Measurements from ENCODE around the gene ZNF48. TPM values are rescaled to one million over a fixed set of nuclear protein-coding genes. Genes with fewer than 3 reads are reported as not detected.

The ZNF48 gene
- polyA plus RNA-seq (2013, experiment 1 of 2): 6.3 TPM
- polyA plus RNA-seq (2013, experiment 2 of 2): 5.5 TPM

- peak within 1 kb of the TSS in 1 of 2 experiments; percentile 95 for H3K23ac ChIP-seq (ENCODE audit: low read length in 2 of 2)
- peak within 1 kb of the TSS; percentile 53 for H4K91ac ChIP-seq (ENCODE audit: low read length)
- WGBS: under 1% methylated on average over 82 of the region's 103 CpGs
- peak within 1 kb of the TSS; percentile 83 for H4K8ac ChIP-seq (ENCODE audit: low read length)
- H3K27ac ChIP-seq (ENCODE audit: low read length, poor library complexity, severe bottlenecking): peak within 1 kb of the TSS; percentile 77
- H3K79me1 ChIP-seq (replicated peaks; ENCODE audit: low read length, poor library complexity, severe bottlenecking): peaks cover 15% of the 10 kb centered on the region
- peak within 1 kb of the TSS; percentile 24 for H2AK5ac ChIP-seq (ENCODE audit: low read length, severe bottlenecking)
- peak within 1 kb of the TSS; percentile 93 to 95 for H3K4me3 ChIP-seq (ENCODE audit: insufficient read depth in 1 of 2, low read depth in 1 of 2, low read length in 2 of 2)
- peaks cover 13 to 22% of the 10 kb centered on the region in 2 experiments for H3K36me3 ChIP-seq (ENCODE audit: control insufficient read depth in 1 of 2, insufficient read depth in 2 of 2, low read depth in 1 of 2, low read length in 2 of 2)
- H2BK15ac ChIP-seq (ENCODE audit: low read depth, poor library complexity, severe bottlenecking): peak within 1 kb of the TSS; percentile 58
- peaks cover 18% of the 10 kb centered on the region for H3K4me1 ChIP-seq (ENCODE audit: control insufficient read depth, insufficient read depth, low read depth, low read length)
- H3K9me3 ChIP-seq (ENCODE audit: control insufficient read depth, low read length): no peaks in the 10 kb centered on the region
- peak within 1 kb of the TSS in 1 of 2 experiments; percentile 73 for H2BK12ac ChIP-seq (ENCODE audit: low read length in 2 of 2)
- peak within 1 kb of the TSS in 1 of 2 experiments; percentile 92 for H3K14ac ChIP-seq (ENCODE audit: low read length in 2 of 2)
- H3K9ac ChIP-seq (ENCODE audit: low read length): peak within 1 kb of the TSS; percentile 96
- peak within 1 kb of the TSS; percentile 72 to 95 for H3K18ac ChIP-seq (ENCODE audit: low read depth in 1 of 2, low read length in 2 of 2)
- peak within 1 kb of the TSS; percentile 66 to 78 for H3K4ac ChIP-seq (ENCODE audit: low read depth in 1 of 2, low read length in 2 of 2)
- DNase-seq: peak; percentile 90
- no peaks in the 10 kb centered on the region for H3K27me3 ChIP-seq (ENCODE audit: control insufficient read depth in 1 of 2, insufficient read depth in 1 of 2, low read length in 2 of 2)
- no peak within 1 kb of the TSS for H2BK5ac ChIP-seq (ENCODE audit: low read depth, low read length, poor library complexity, severe bottlenecking)
- peak within 1 kb of the TSS; percentile 93 for H2AFZ ChIP-seq (ENCODE audit: low read depth, low read length)
- peak within 1 kb of the TSS; percentile 50 for H2BK120ac ChIP-seq (ENCODE audit: low read depth, low read length)
- peak within 1 kb of the TSS; percentile 97 for H3K4me2 ChIP-seq (ENCODE audit: low read length, poor library complexity, severe bottlenecking)
These were observed at the start of gene ZNF48 for GRCh38 chr16:30395155-30395991. Gene ZNF48, plus strand, starts transcription at chr16:30395420. Its CDS starts 375 bp downstream, at chr16:30395795.

DNA sequence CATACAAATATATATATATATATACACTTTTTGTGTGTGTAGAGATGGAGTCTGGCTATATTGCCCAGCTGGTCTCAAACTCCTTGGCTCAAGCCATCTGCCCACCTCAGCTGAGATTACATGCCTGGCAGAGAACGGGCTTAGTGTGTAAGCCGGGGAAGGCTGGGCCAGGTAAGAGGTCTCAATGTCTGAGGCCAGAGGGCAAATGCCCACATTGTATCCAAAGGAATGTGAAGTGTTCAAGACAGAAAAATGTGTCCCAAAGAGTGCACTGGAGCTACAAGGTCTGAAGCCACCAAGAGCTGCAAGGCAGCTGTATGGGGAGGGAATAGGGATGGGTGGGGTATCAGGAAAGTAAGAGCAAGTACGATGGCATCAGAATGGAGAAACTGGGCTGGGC, 48.9 kb upstream of the ZNF48 start:
- no peak overlapping the region for H3K27ac ChIP-seq (ENCODE audit: low read length, poor library complexity, severe bottlenecking)
- H3K18ac ChIP-seq (ENCODE audit: low read depth in 1 of 2, low read length in 2 of 2): no peak overlapping the region
- H4K8ac ChIP-seq (ENCODE audit: low read length): no peak overlapping the region
- H2AFZ ChIP-seq (ENCODE audit: low read depth, low read length): no peak overlapping the region
- no peak overlapping the region for H2BK5ac ChIP-seq (ENCODE audit: low read depth, low read length, poor library complexity, severe bottlenecking)
- no peak overlapping the region for H2BK12ac ChIP-seq (ENCODE audit: low read length in 2 of 2)
- H3K36me3 ChIP-seq (ENCODE audit: control insufficient read depth in 1 of 2, insufficient read depth in 2 of 2, low read depth in 1 of 2, low read length in 2 of 2): peaks cover 13 to 17% of the 10 kb centered on the region in 2 experiments
- peaks cover 7% of the 10 kb centered on the region for H3K4me1 ChIP-seq (ENCODE audit: control insufficient read depth, insufficient read depth, low read depth, low read length)
- H4K91ac ChIP-seq (ENCODE audit: low read length): no peak overlapping the region
- WGBS: 98% methylated on average over 3 of the region's 3 CpGs
- no peak overlapping the region for H2BK15ac ChIP-seq (ENCODE audit: low read depth, poor library complexity, severe bottlenecking)
- no peak overlapping the region for H3K4ac ChIP-seq (ENCODE audit: low read depth in 1 of 2, low read length in 2 of 2)
- no peak overlapping the region for H2AK5ac ChIP-seq (ENCODE audit: low read length, severe bottlenecking)
- no peaks in the 10 kb centered on the region for H3K9me3 ChIP-seq (ENCODE audit: control insufficient read depth, low read length)
- no peak overlapping the region for H3K23ac ChIP-seq (ENCODE audit: low read length in 2 of 2)
- no peak overlapping the region for H3K4me2 ChIP-seq (ENCODE audit: low read length, poor library complexity, severe bottlenecking)
- no peak for DNase-seq
- no peak overlapping the region for H3K4me3 ChIP-seq (ENCODE audit: insufficient read depth in 1 of 2, low read depth in 1 of 2, low read length in 2 of 2)
- no peak overlapping the region for H2BK120ac ChIP-seq (ENCODE audit: low read depth, low read length)
- no peak overlapping the region for H3K14ac ChIP-seq (ENCODE audit: low read length in 2 of 2)
- H3K79me1 ChIP-seq (replicated peaks; ENCODE audit: low read length, poor library complexity, severe bottlenecking): peaks cover 2% of the 10 kb centered on the region
- H3K9ac ChIP-seq (ENCODE audit: low read length): no peak overlapping the region
- H3K27me3 ChIP-seq (ENCODE audit: control insufficient read depth in 1 of 2, insufficient read depth in 1 of 2, low read length in 2 of 2): no peaks in the 10 kb centered on the region

DNA sequence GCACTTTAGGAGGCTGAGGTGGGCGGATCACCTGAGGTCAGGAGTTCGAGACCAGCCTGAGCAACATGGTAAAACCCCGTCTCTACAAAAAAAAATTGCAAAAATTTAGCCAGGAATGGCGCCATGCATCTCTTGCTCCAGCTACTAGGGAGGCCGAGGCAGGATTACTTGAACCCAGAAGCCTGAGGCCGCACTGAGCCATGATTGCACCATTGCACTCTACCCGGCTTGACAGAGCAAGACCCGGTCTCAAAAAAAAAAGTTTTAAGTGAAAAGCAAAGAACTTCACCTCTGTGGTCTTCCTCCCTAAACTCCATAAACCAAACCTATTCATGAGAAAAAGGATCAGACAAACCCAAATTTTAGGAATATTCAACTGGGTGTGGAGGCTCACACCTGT, 47.1 kb upstream of the ZNF48 start:
- H3K18ac ChIP-seq (ENCODE audit: low read depth in 1 of 2, low read length in 2 of 2): no peak overlapping the region
- no peak overlapping the region for H2BK12ac ChIP-seq (ENCODE audit: low read length in 2 of 2)
- H2BK120ac ChIP-seq (ENCODE audit: low read depth, low read length): no peak overlapping the region
- H4K8ac ChIP-seq (ENCODE audit: low read length): no peak overlapping the region
- no peak overlapping the region for H3K9ac ChIP-seq (ENCODE audit: low read length)
- H2AK5ac ChIP-seq (ENCODE audit: low read length, severe bottlenecking): no peak overlapping the region
- 98% methylated on average over 8 of the region's 8 CpGs for WGBS
- no peak for DNase-seq
- no peak overlapping the region for H2BK5ac ChIP-seq (ENCODE audit: low read depth, low read length, poor library complexity, severe bottlenecking)
- H2AFZ ChIP-seq (ENCODE audit: low read depth, low read length): no peak overlapping the region
- no peaks in the 10 kb centered on the region for H3K27me3 ChIP-seq (ENCODE audit: control insufficient read depth in 1 of 2, insufficient read depth in 1 of 2, low read length in 2 of 2)
- H3K23ac ChIP-seq (ENCODE audit: low read length in 2 of 2): no peak overlapping the region
- no peak overlapping the region for H3K4me2 ChIP-seq (ENCODE audit: low read length, poor library complexity, severe bottlenecking)
- H3K4me1 ChIP-seq (ENCODE audit: control insufficient read depth, insufficient read depth, low read depth, low read length): peaks cover 19% of the 10 kb centered on the region
- no peaks in the 10 kb centered on the region for H3K9me3 ChIP-seq (ENCODE audit: control insufficient read depth, low read length)
- no peak overlapping the region for H3K4ac ChIP-seq (ENCODE audit: low read depth in 1 of 2, low read length in 2 of 2)
- no peak overlapping the region for H3K4me3 ChIP-seq (ENCODE audit: insufficient read depth in 1 of 2, low read depth in 1 of 2, low read length in 2 of 2)
- no peak overlapping the region for H2BK15ac ChIP-seq (ENCODE audit: low read depth, poor library complexity, severe bottlenecking)
- H4K91ac ChIP-seq (ENCODE audit: low read length): no peak overlapping the region
- H3K14ac ChIP-seq (ENCODE audit: low read length in 2 of 2): no peak overlapping the region
- no peak overlapping the region for H3K27ac ChIP-seq (ENCODE audit: low read length, poor library complexity, severe bottlenecking)
- H3K79me1 ChIP-seq (replicated peaks; ENCODE audit: low read length, poor library complexity, severe bottlenecking): peaks cover 16% of the 10 kb centered on the region
- H3K36me3 ChIP-seq (ENCODE audit: control insufficient read depth in 1 of 2, insufficient read depth in 2 of 2, low read depth in 1 of 2, low read length in 2 of 2): peaks cover 29 to 31% of the 10 kb centered on the region in 2 experiments

DNA sequence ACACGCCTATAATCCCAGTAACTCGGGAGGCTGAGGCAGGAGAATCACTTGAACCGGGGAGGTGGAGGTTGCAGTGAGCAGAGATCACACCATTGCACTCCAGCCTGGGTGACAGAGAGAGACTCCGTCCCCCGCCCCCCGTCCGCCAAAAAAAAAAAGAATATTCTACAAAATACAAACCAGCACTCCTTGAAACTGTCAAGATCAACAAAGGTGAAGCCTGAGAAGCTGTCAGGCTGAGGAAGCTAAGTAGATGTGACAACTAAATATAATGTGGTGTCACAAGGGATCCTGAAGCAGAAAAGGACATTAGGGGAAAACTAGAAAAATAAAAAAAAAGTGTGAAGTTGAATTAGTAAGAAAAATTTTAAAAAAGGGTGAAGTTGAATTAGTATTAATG, 46.3 kb upstream of the ZNF48 start:
- 93% methylated on average over 3 of the region's 7 CpGs for WGBS
- no peak for DNase-seq
- no peak overlapping the region for H2AFZ ChIP-seq (ENCODE audit: low read depth, low read length)
- no peak overlapping the region for H2BK5ac ChIP-seq (ENCODE audit: low read depth, low read length, poor library complexity, severe bottlenecking)
- no peaks in the 10 kb centered on the region for H3K9me3 ChIP-seq (ENCODE audit: control insufficient read depth, low read length)
- no peaks in the 10 kb centered on the region for H3K27me3 ChIP-seq (ENCODE audit: control insufficient read depth in 1 of 2, insufficient read depth in 1 of 2, low read length in 2 of 2)
- H3K79me1 ChIP-seq (replicated peaks; ENCODE audit: low read length, poor library complexity, severe bottlenecking): peaks cover 22% of the 10 kb centered on the region
- H4K8ac ChIP-seq (ENCODE audit: low read length): no peak overlapping the region
- H3K14ac ChIP-seq (ENCODE audit: low read length in 2 of 2): no peak overlapping the region
- no peak overlapping the region for H3K4me2 ChIP-seq (ENCODE audit: low read length, poor library complexity, severe bottlenecking)
- no peak overlapping the region for H2AK5ac ChIP-seq (ENCODE audit: low read length, severe bottlenecking)
- H3K4ac ChIP-seq (ENCODE audit: low read depth in 1 of 2, low read length in 2 of 2): no peak overlapping the region
- no peak overlapping the region for H2BK12ac ChIP-seq (ENCODE audit: low read length in 2 of 2)
- no peak overlapping the region for H2BK120ac ChIP-seq (ENCODE audit: low read depth, low read length)
- H3K4me3 ChIP-seq (ENCODE audit: insufficient read depth in 1 of 2, low read depth in 1 of 2, low read length in 2 of 2): no peak overlapping the region
- H3K27ac ChIP-seq (ENCODE audit: low read length, poor library complexity, severe bottlenecking): no peak overlapping the region
- no peak overlapping the region for H3K23ac ChIP-seq (ENCODE audit: low read length in 2 of 2)
- peaks cover 27% of the 10 kb centered on the region for H3K4me1 ChIP-seq (ENCODE audit: control insufficient read depth, insufficient read depth, low read depth, low read length)
- peaks cover 37 to 39% of the 10 kb centered on the region in 2 experiments for H3K36me3 ChIP-seq (ENCODE audit: control insufficient read depth in 1 of 2, insufficient read depth in 2 of 2, low read depth in 1 of 2, low read length in 2 of 2)
- H3K9ac ChIP-seq (ENCODE audit: low read length): no peak overlapping the region
- H3K18ac ChIP-seq (ENCODE audit: low read depth in 1 of 2, low read length in 2 of 2): no peak overlapping the region
- no peak overlapping the region for H4K91ac ChIP-seq (ENCODE audit: low read length)
- no peak overlapping the region for H2BK15ac ChIP-seq (ENCODE audit: low read depth, poor library complexity, severe bottlenecking)

Measured in mesenchymal stem cell (in vitro differentiated cells and primary cell).